ENCODE measurements around the gene LMBR1.

GRCh38 chr7:156754201-156754600 is 138.8 kb downstream of the LMBR1 start:
- TF ChIP-seq CTCF (IDR thresholded peaks at IDR 0.05) (no peak), POLR2AphosphoS5 (IDR thresholded peaks at IDR 0.05) (no peak), POLR2A (IDR thresholded peaks at IDR 0.05) (no peak)
